HepG2 (cell line): ENCODE measurements around the gene GSTM1. TPM values are rescaled to one million over a fixed set of nuclear protein-coding genes. Genes with fewer than 3 reads are reported as not detected.

Source experiments
- ATAC-seq: fragments of 200-7000 bp; cut with Tn5 transposase; 3 replicates; pipeline ENCODE4 v1.9.1; 2020; ENCODE audit warnings: mild to moderate bottlenecking, moderate library complexity
- BruUV-seq: library from RNA; stranded (reverse); fragments of 400-500 nt; replicated peaks from 2 replicates; lab custom pipeline; 2021; lab: Mats Ljungman, UMichigan
- CTCF ChIA-PET: fragments of 300-600 bp; formaldehyde crosslinking; extraction: SDS; loops from one replicate; lab custom pipeline; 2021; ENCODE audit warnings: low total read pairs, inconsistent platforms, low intra/inter-chr PET ratio; lab: Yijun Ruan, JAX
- POLR2A ChIA-PET: fragments of 350-600 bp; sonication (Branson Sonifier 250); formaldehyde crosslinking; loops from one replicate; lab custom pipeline; 2020; ENCODE audit warnings: antibody characterized with exemption, inconsistent platforms; lab: Yijun Ruan, JAX
- DNase-seq: peaks from one replicate; pipeline ENCODE4 v3.0.0-alpha.2; 2015; ENCODE audit warnings: low spot score
- FAIRE-seq: peaks from 3 replicates; lab custom pipeline; 2011; peaks lifted over from hg19 to GRCh38; lab: Jason Lieb, UNC
- H2AFZ ChIP-seq: one replicate; pipeline ENCODE4 v1.6.1; 2011; ENCODE audit warnings: low read length, inconsistent platforms
- H3K27ac ChIP-seq: fragments of 300-600 bp; 3 replicates; pipeline ENCODE4 v1.8.0; 2011; ENCODE audit warnings: mixed run types, mild to moderate bottlenecking, mixed read lengths, low read length, inconsistent platforms; ENCODE audit not compliant: insufficient read depth; ENCODE audit errors: extremely low read length
- H3K27me3 ChIP-seq, 2 experiments: fragments of 200-600 bp in 1 of 2; 2 replicates in 1 of 2; 3 replicates in 1 of 2; pipeline versions ENCODE4 v1.6.0 to v1.8.0; 2011; ENCODE audit warnings: low read length in 2 of 2, mild to moderate bottlenecking in 2 of 2, moderate library complexity in 2 of 2, inconsistent platforms in 1 of 2; ENCODE audit not compliant: insufficient read depth in 2 of 2, control insufficient read depth in 1 of 2
- H3K36me3 ChIP-seq, 2 experiments: fragments of 200-600 bp in 1 of 2; replicated peaks in 1 of 2; 2 replicates in 1 of 2; 3 replicates in 1 of 2; pipeline versions ENCODE4 v1.5.1 to v1.8.0; 2011; ENCODE audit warnings: low read length in 2 of 2, inconsistent platforms in 1 of 2; ENCODE audit not compliant: insufficient read depth in 2 of 2, control insufficient read depth in 1 of 2
- H3K4me1 ChIP-seq: 2 replicates; pipeline ENCODE4 v1.5.1; 2012; ENCODE audit warnings: low read length, inconsistent platforms; ENCODE audit not compliant: insufficient read depth
- H3K4me2 ChIP-seq: 2 replicates; pipeline ENCODE4 v1.6.0; 2011; ENCODE audit warnings: low read depth, low read length, inconsistent platforms
- H3K4me3 ChIP-seq, 3 experiments: fragments of 200-600 bp in 1 of 3; sonication (generic), shearing (Covaris generic) in 1 of 3; replicated peaks in 1 of 3; 2 replicates each; pipeline ENCODE4 v1.5.1; 2011 to 2016; ENCODE audit warnings: low read length in 3 of 3, inconsistent platforms in 2 of 3, low read depth in 2 of 3, mild to moderate bottlenecking in 2 of 3, control low read depth in 1 of 3, mixed read lengths in 1 of 3; ENCODE audit not compliant: insufficient read depth in 1 of 3
- H3K79me2 ChIP-seq: one replicate; pipeline ENCODE4 v1.6.1; 2011; ENCODE audit warnings: low read length, inconsistent platforms; ENCODE audit not compliant: insufficient read depth
- H3K9ac ChIP-seq: 2 replicates; pipeline ENCODE4 v1.6.0; 2011; ENCODE audit warnings: mild to moderate bottlenecking, low read depth, low read length, inconsistent platforms; ENCODE audit not compliant: insufficient read depth
- H3K9me3 ChIP-seq: 2 replicates; pipeline ENCODE4 v1.5.1; 2012; ENCODE audit warnings: mild to moderate bottlenecking, low read length
- H4K20me1 ChIP-seq: 2 replicates; pipeline ENCODE4 v1.6.0; 2011; ENCODE audit warnings: inconsistent platforms, mild to moderate bottlenecking, low read length, moderate library complexity; ENCODE audit not compliant: insufficient read depth
- BCL6 ChIP-seq: IDR thresholded peaks from 2 replicates; pipeline ENCODE4 v1.6.1; 2016; ENCODE audit warnings: missing genetic modification reagents, missing compliant biosample characterization
- DR1 ChIP-seq: sonication (generic); formaldehyde crosslinking; IDR thresholded peaks from 2 replicates; pipeline ENCODE4 v1.8.0; 2021; ENCODE audit warnings: mild to moderate bottlenecking, missing genetic modification reagents, inconsistent platforms
- FOSL1 ChIP-seq: sonication (generic); formaldehyde crosslinking; IDR thresholded peaks from 2 replicates; pipeline ENCODE4 v1.9.0; 2021; ENCODE audit warnings: missing genetic modification reagents, borderline replicate concordance
- THAP11 ChIP-seq: IDR thresholded peaks from 2 replicates; pipeline ENCODE4 v1.6.1; 2016; ENCODE audit warnings: missing biosample characterization, missing genetic modification reagents
- ZBTB21 ChIP-seq: sonication (generic); formaldehyde crosslinking; IDR thresholded peaks from 2 replicates; pipeline ENCODE4 v1.4.0; 2020; ENCODE audit warnings: missing genetic modification reagents
- ZNF263 ChIP-seq: sonication (generic); formaldehyde crosslinking; IDR thresholded peaks from 2 replicates; pipeline ENCODE4 v1.4.0; 2020; ENCODE audit warnings: missing genetic modification reagents
- ZNF30 ChIP-seq: sonication (generic); formaldehyde crosslinking; IDR thresholded peaks from 2 replicates; pipeline ENCODE4 v1.5.0; 2020; ENCODE audit warnings: mild to moderate bottlenecking, missing genetic modification reagents
- ZNF816 ChIP-seq: sonication (generic); formaldehyde crosslinking; IDR thresholded peaks from 2 replicates; pipeline ENCODE4 v1.8.0; 2022; ENCODE audit warnings: missing genetic modification reagents, mild to moderate bottlenecking, borderline replicate concordance
- WGBS: methylation state at CpG from one replicate; pipeline ENCODE4 v1.1.6; 2017; ENCODE audit warnings: low lambda C conversion rate; 5-methylcytosine and 5-hydroxymethylcytosine counted together
- in situ Hi-C: cut with HindIII; loops from 2 replicates; pipeline ENCODE4 v1.10.0; 2017; ENCODE audit warnings: low pct_unique_long_range_greater_than_20kb; ENCODE audit not compliant: extremely low pct_ligation_motif_present
- intact Hi-C: fragments of 100-400 bp; cut with micrococcal nuclease; formaldehyde crosslinking; loops from one replicate; pipeline ENCODE4 v1.10.0; 2022; ENCODE audit not compliant: unreplicated experiment
- polyA plus RNA-seq, 8 experiments: library from polyadenylated mRNA; depleted of rRNA in 3 of 8; stranded (reverse) in 7 of 8; unstranded in 1 of 8; fragments of >200 nt; fragmentation: Illumina TruSeq in 4 of 8; extraction: Trizol in 4 of 8; gene quantifications; 2 replicates each; pipeline versions ENCODE4 v1.2.1 to v1.2.3, GENCODE V29; 2011 to 2016; ENCODE audit warnings: low read depth in 4 of 8, missing spikeins in 1 of 8, mixed read lengths in 1 of 8; ENCODE audit not compliant: insufficient read depth in 1 of 8
- total RNA-seq, 5 experiments: library from RNA; depleted of rRNA; stranded (reverse); fragments of >200 nt; fragmentation: Illumina TruSeq; extraction: Trizol; gene quantifications; 2 replicates each; pipeline ENCODE4 v1.2.3, GENCODE V29; 2016; ENCODE audit warnings: low read depth in 1 of 5

The GSTM1 gene
- total and polyA plus RNA-seq, 2 of the 13 experiments (the other 11 are each of a cell fraction or from before 2014, with no cell fraction given), result 0.42 TPM; not detected in 1

DNA sequence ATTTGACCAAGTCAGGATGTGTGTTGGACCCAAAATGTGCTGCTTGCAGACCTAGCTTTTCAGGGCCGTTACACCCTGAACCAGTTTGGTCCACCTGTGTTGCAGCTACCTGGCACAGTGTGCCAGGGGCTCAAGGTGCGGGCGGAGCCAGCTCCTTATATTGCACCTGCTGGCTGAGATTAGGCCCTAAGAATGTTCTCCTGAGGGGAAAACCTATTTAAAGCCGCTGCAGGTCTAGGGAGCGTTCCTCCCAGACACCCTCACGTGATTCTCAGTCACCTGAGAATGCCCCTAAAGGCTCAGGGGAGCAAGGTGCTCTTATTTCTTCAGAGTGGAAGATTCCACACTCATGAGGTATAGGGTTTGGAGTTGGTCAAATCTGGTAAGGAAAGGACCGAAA, 41.3 kb downstream of the GSTM1 start:
- ATAC-seq (no peak), FAIRE-seq (no peak), DNase-seq (no peak)
- Histone ChIP-seq H3K27ac (no peak overlapping the region), H3K4me1 (peaks cover 52% of the 10 kb centered on the region), H3K36me3 (no peaks in the 10 kb centered on the region), H4K20me1 (no peaks in the 10 kb centered on the region), H3K4me2 (no peak overlapping the region), H3K79me2 (no peaks in the 10 kb centered on the region), H3K27me3 (no peaks in the 10 kb centered on the region; a peak in 1 of 5 replicates), H3K9me3 (no peaks in the 10 kb centered on the region), H3K4me3 (no peak overlapping the region), H3K9ac (no peak overlapping the region), H2AFZ (no peak overlapping the region)
- POLR2A ChIA-PET, result no interaction called here
- in situ Hi-C loops (no loop called here), intact Hi-C loops (no loop called here)
- no TSS peak for BruUV-seq
- no peak for TF ChIP-seq FOSL1 (CRISPR knock-in tag)
- no peak for TF ChIP-seq ZBTB21 (CRISPR knock-in tag)
- TF ChIP-seq BCL6, result no peak
- TF ChIP-seq ZNF30 (CRISPR knock-in tag), result no peak
- no peak for TF ChIP-seq ZNF816
- CTCF ChIA-PET, result no interaction called here
- WGBS, result 73% methylated on average over 7 of the region's 7 CpGs

DNA sequence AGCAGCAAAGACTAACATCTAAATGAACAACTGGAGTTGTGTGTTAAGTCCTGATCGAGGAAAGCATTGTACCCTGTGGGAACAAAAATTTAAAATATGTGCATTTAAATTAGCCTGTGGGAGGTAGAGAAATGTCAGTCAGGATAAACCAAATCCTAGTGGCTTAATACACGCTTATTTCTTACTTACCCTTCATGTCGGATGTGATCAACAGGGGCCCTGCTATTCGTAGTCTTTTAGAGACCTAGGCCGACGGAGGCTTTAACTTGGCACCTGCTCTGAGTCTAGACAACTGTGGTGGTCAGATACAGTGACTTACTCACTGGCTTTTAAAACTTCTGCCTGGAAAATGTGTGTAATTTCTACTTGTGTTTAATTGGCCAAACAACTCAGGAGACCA, 43.0 kb downstream of the GSTM1 start:
- H2AFZ ChIP-seq, result no peak overlapping the region
- no TSS peak for BruUV-seq
- in situ Hi-C loops (no loop called here), intact Hi-C loops (loop anchor here (5.0 kb wide), 1 partner anchor 42 kb away; no protein-coding TSS in a partner anchor)
- 93% methylated on average over 6 of the region's 6 CpGs for WGBS
- H3K9ac ChIP-seq, result no peak overlapping the region
- no peaks in the 10 kb centered on the region for H3K36me3 ChIP-seq
- no peak overlapping the region for H3K27ac ChIP-seq
- H4K20me1 ChIP-seq, result no peaks in the 10 kb centered on the region
- no peak for FAIRE-seq
- CTCF ChIA-PET, result no interaction called here
- POLR2A ChIA-PET, result no interaction called here
- H3K27me3 ChIP-seq, result no peaks in the 10 kb centered on the region
- H3K4me1 ChIP-seq, result peaks cover 45% of the 10 kb centered on the region
- ATAC-seq, result no peak
- no peak overlapping the region for H3K4me2 ChIP-seq
- no peak for DNase-seq
- no peak for TF ChIP-seq DR1 (CRISPR knock-in tag)
- no peak for TF ChIP-seq THAP11 (CRISPR knock-in tag)
- TF ChIP-seq ZNF263 (CRISPR knock-in tag), result no peak
- H3K79me2 ChIP-seq, result no peaks in the 10 kb centered on the region
- H3K4me3 ChIP-seq, result no peak overlapping the region
- H3K9me3 ChIP-seq, result no peaks in the 10 kb centered on the region
